ENCODE measurements around the gene LPP.

The LPP gene

GRCh38 chr3:188152660-188153436 is 1.1 kb upstream of the LPP start:
- Mint-ChIP-seq H3K36me3 (no peaks in the 10 kb centered on the region), H3K4me3 (peak overlapping the region; percentile 87), H3K27ac (peak overlapping the region; percentile 92), H3K9me3 (peaks cover 4% of the 10 kb centered on the region), H3K4me1 (peaks cover 46% of the 10 kb centered on the region)
- ATAC-seq: no peak
- peak in 1 of 2 donors; percentile 49 for DNase-seq (ENCODE audit: low spot score in 2 of 2)

- ATAC-seq (peak; percentile 0), DNase-seq (ENCODE audit: low spot score in 2 of 2) (peak in 1 of 2 donors; percentile 10)
- peak overlapping the region; percentile 87 for H3K4me3 Mint-ChIP-seq
These were observed 432 bp upstream of the LPP start for GRCh38 chr3:188153437-188154013.

DNA sequence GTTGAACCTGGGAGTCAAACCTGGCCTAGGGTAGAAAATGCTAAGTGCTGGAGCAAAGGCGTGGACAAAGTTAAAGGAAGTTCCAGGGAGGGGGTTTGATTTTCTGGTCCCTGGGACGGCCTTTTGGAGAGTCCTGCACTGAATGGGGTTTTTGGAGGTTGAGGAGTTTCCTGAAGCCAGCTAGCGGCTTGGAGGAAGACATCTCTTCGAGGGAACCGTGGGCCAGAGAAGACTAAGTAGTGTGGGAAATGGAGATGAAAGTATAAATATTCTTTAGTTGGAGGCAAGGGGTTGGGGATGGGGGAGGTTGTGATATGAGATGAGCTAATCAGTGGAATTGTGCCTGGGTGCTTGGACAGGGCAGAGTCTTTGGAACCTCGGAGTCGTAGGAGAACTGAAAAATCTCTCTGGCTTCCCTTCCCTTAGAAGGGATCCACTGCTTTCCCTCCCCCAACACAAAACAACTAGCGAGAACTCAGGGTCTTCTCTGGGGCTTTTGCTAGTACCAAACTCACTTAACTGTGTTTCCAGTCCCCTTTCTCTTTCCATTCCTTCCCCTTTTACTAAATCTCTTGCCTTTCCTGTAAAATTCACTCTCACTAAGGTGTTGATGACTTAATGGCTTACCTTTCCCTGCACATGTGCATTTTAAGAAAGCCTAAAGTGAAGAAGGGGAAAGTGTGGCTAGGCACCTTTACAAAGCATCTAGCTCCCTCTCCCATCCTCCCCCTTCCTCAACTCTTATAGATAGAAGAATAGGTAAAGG is 1.0 kb downstream of the LPP start:
- no peak for ATAC-seq
- no peaks in the 10 kb centered on the region for H3K9me3 Mint-ChIP-seq
- no peak for DNase-seq (ENCODE audit: low spot score in 2 of 2)
- peaks cover 52% of the 10 kb centered on the region for H3K4me1 Mint-ChIP-seq
- peak overlapping the region; percentile 87 for H3K4me3 Mint-ChIP-seq
- peak overlapping the region; percentile 97 for H3K27ac Mint-ChIP-seq
- no peaks in the 10 kb centered on the region for H3K36me3 Mint-ChIP-seq

More at GRCh38 chr3:188153437-188154013, 432 bp upstream of the LPP start:
- Mint-ChIP-seq H3K36me3 (no peaks in the 10 kb centered on the region), H3K9me3 (no peaks in the 10 kb centered on the region), H3K27ac (peak overlapping the region; percentile 92), H3K4me1 (peaks cover 46% of the 10 kb centered on the region)

- Mint-ChIP-seq H3K4me1 (peaks cover 61% of the 10 kb centered on the region), H3K36me3 (no peaks in the 10 kb centered on the region), H3K9me3 (no peaks in the 10 kb centered on the region), H3K27ac (peak overlapping the region; percentile 97), H3K4me3 (peak overlapping the region; percentile 87)
- no peak for DNase-seq (ENCODE audit: low spot score in 2 of 2)
- ATAC-seq: peak; percentile 67
These were observed 2.1 kb downstream of the LPP start for GRCh38 chr3:188156056-188156455.

DNA sequence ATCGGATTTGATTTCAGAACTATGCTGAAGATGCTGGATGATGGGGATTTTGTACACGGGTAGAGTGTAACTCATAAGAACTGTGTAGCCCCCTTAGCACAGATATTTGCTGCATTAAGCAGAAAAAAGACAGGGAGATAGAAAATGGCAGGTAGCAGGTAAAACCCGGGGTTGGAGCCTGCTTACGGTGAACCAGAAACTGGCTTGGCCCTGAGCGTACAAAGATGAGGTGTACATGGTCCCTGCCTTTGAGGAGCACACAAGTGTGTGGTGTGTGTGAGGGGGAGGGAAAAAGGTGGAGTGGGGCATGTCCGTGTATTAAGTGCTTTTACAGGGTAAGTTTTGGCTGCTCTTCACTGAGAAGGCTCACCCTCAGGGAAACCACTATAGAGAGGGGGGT is 3.5 kb downstream of the LPP start:
- ATAC-seq (no peak), DNase-seq (ENCODE audit: low spot score in 2 of 2) (no peak)
- peaks cover 63% of the 10 kb centered on the region for H3K4me1 Mint-ChIP-seq
- H3K9me3 Mint-ChIP-seq: no peaks in the 10 kb centered on the region
- H3K27ac Mint-ChIP-seq: peak overlapping the region; percentile 0
- H3K36me3 Mint-ChIP-seq: no peaks in the 10 kb centered on the region
- H3K4me3 Mint-ChIP-seq: no peak overlapping the region

- Mint-ChIP-seq H3K36me3 (no peaks in the 10 kb centered on the region), H3K9me3 (no peaks in the 10 kb centered on the region)
These were observed 4.0 kb downstream of the LPP start for GRCh38 chr3:188157971-188158370.

GRCh38 chr3:188158731-188159310 is 4.9 kb downstream of the LPP start:
- DNase-seq (ENCODE audit: low spot score in 2 of 2) (no peak), ATAC-seq (no peak)
- H3K9me3 Mint-ChIP-seq: no peaks in the 10 kb centered on the region
- H3K36me3 Mint-ChIP-seq: no peaks in the 10 kb centered on the region
- no peak overlapping the region for H3K27ac Mint-ChIP-seq
- no peak overlapping the region for H3K4me3 Mint-ChIP-seq
- H3K4me1 Mint-ChIP-seq: peaks cover 69% of the 10 kb centered on the region

More at GRCh38 chr3:188157971-188158370, 4.0 kb downstream of the LPP start:
- no peak overlapping the region for H3K4me3 Mint-ChIP-seq
- DNase-seq (ENCODE audit: low spot score in 2 of 2) (no peak), ATAC-seq (no peak)
- H3K4me1 Mint-ChIP-seq: peaks cover 67% of the 10 kb centered on the region
- H3K27ac Mint-ChIP-seq: no peak overlapping the region

DNA sequence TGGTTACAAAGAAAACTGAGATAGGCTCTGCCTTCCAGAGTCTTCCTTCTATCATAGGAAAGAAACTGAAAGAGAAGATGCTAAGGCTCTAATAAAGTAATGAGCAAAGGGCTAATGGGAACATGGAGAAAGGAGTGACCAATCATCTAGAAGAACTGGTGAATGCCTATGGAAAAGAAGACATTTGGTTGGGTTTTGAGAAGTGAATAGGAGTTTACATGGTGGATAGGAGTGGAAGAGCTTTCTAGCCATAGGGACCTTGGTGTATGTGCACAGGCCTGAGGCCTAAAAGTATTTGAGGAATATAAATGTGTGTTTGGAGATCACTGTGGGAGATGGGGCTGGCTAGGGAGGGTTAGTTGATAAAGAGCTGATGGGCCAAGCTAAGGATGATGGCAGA is 6.8 kb downstream of the LPP start:
- Mint-ChIP-seq H3K36me3 (no peaks in the 10 kb centered on the region), H3K4me3 (no peak overlapping the region), H3K9me3 (no peaks in the 10 kb centered on the region), H3K27ac (peak overlapping the region; percentile 12), H3K4me1 (peaks cover 76% of the 10 kb centered on the region)
- DNase-seq (ENCODE audit: low spot score in 2 of 2): no peak
- no peak for ATAC-seq

GRCh38 chr3:188164248-188164687 is 10.3 kb downstream of the LPP start:
- Mint-ChIP-seq H3K9me3 (no peaks in the 10 kb centered on the region), H3K4me1 (peaks cover 52% of the 10 kb centered on the region), H3K27ac (peak overlapping the region; percentile 62), H3K36me3 (no peaks in the 10 kb centered on the region), H3K4me3 (peak overlapping the region; percentile 13)
- DNase-seq (ENCODE audit: low spot score in 2 of 2): no peak
- ATAC-seq: peak; percentile 57

- no peaks in the 10 kb centered on the region for H3K36me3 Mint-ChIP-seq
- H3K4me3 Mint-ChIP-seq: no peak overlapping the region
- H3K4me1 Mint-ChIP-seq: peaks cover 55% of the 10 kb centered on the region
- H3K9me3 Mint-ChIP-seq: no peaks in the 10 kb centered on the region
- H3K27ac Mint-ChIP-seq: no peak overlapping the region
- ATAC-seq (peak; percentile 86), DNase-seq (ENCODE audit: low spot score in 2 of 2) (no peak)
These were observed 11.6 kb downstream of the LPP start for GRCh38 chr3:188165596-188165995.

DNA sequence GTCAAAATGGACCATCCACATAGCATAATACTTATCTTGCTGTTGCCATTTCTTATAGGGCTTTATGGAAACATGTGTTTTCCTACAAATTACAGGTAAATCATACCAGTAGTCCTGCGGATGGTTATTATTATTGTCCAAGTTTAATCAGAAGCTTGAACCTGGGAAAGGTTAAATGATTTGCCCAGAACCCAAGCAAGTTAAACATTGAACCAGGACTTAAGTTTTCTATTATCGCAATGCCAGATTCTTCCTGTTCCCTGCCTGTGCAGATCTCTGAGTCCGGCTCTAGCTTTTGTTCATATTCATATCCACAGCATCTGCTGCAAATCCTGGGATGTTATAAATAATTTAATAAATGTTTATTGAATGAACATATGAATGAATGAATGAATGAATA is 12.5 kb downstream of the LPP start:
- no peaks in the 10 kb centered on the region for H3K9me3 Mint-ChIP-seq
- H3K4me1 Mint-ChIP-seq: peaks cover 57% of the 10 kb centered on the region
- H3K4me3 Mint-ChIP-seq: no peak overlapping the region
- no peaks in the 10 kb centered on the region for H3K36me3 Mint-ChIP-seq
- DNase-seq (ENCODE audit: low spot score in 2 of 2) (no peak), ATAC-seq (no peak)
- H3K27ac Mint-ChIP-seq: no peak overlapping the region

GRCh38 chr3:188168186-188168585 is 14.2 kb downstream of the LPP start:
- H3K9me3 Mint-ChIP-seq: no peaks in the 10 kb centered on the region
- H3K4me3 Mint-ChIP-seq: no peak overlapping the region
- no peak overlapping the region for H3K27ac Mint-ChIP-seq
- ATAC-seq (no peak), DNase-seq (ENCODE audit: low spot score in 2 of 2) (no peak)
- no peaks in the 10 kb centered on the region for H3K36me3 Mint-ChIP-seq
- peaks cover 52% of the 10 kb centered on the region for H3K4me1 Mint-ChIP-seq

DNA sequence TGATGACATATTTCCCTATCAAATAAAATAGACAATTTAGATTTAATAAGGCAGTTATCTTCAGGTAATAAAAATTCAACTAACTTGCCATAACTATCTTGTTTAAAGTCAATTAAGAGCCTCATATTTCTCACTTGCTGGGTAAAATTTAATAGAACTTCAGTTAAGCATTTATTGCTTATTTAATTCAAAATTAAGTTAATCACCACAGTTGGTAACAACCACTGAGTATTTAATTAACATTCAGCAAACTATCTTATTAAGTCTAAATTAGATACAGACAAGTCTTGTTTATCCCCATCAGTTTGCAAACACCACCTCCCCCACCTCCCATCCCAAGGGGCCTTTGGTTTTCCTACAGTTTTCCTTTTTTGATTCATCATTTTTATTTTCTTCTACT is 14.7 kb downstream of the LPP start:
- H3K9me3 Mint-ChIP-seq: no peaks in the 10 kb centered on the region

DNA sequence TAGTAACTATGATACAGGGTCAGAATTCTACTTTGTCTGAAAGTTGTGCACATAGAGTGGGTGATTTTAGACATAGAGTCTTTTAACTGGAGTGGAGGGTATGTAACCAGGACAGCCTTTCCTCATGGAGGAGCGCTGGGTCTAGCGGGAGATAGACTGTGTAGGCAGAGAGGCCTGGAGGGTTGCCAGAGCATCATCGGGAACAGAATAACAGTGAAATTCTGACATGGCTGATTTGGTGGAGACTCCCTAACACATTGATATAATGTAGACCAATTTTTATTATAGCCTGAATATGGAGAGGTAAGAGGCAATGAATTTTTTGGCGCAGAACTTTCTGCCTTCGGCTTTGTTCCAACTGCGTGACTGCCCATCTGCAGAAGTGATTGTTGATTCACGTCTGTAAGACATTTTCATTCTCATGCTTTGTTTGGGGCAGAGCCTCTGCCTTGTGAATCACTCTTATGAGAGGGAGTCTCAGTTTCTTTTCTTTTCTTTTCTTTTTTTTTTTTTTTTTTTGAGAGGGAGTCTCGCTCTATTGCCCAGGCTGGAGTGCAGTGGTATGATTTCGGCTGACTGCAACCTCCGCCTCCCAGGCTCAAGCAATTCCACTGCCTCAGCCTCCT is 16.0 kb downstream of the LPP start:
- peaks cover 45% of the 10 kb centered on the region for H3K4me1 Mint-ChIP-seq

More for the DNA sequence above, 14.7 kb downstream of the LPP start:
- H3K4me3 Mint-ChIP-seq: no peak overlapping the region
- no peaks in the 10 kb centered on the region for H3K36me3 Mint-ChIP-seq
- H3K27ac Mint-ChIP-seq: no peak overlapping the region
- ATAC-seq (no peak), DNase-seq (ENCODE audit: low spot score in 2 of 2) (no peak)
- peaks cover 48% of the 10 kb centered on the region for H3K4me1 Mint-ChIP-seq

More for the DNA sequence above, 16.0 kb downstream of the LPP start:
- ATAC-seq: peak; percentile 4
- Mint-ChIP-seq H3K36me3 (no peaks in the 10 kb centered on the region), H3K9me3 (no peaks in the 10 kb centered on the region), H3K27ac (peak overlapping the region; percentile 11), H3K4me3 (no peak overlapping the region)
- no peak for DNase-seq (ENCODE audit: low spot score in 2 of 2)
